ENCODE data around the gene CLDN34.
A peak's percentile ranks its signal among the peaks of the same experiment; 100 is the strongest.

Gene CLDN34

GRCh38 chrX:9966775-9967408, at the start of gene CLDN34:
Gene CLDN34 (plus strand): TSS chrX:9967358. CDS start chrX:9967358, 0 bp downstream.
- DNase-seq = no peak

GRCh38 chrX:9917861-9918260, 49.3 kb upstream of the CLDN34 start:
- DNase-seq = no peak

GRCh38 chrX:9919632-9920172, 47.5 kb upstream of the CLDN34 start:
- no peak for DNase-seq

GRCh38 chrX:9921407-9921806, 45.8 kb upstream of the CLDN34 start:
- no peak for DNase-seq

GRCh38 chrX:9923357-9923756, 43.8 kb upstream of the CLDN34 start:
- no peak for DNase-seq

- DNase-seq = no peak
Measured at GRCh38 chrX:9926002-9926401, 41.2 kb upstream of the CLDN34 start.

GRCh38 chrX:9927698-9928482, 39.3 kb upstream of the CLDN34 start:
- DNase-seq = peak; percentile 4

- no peak for DNase-seq
Measured at GRCh38 chrX:9935436-9935835, 31.7 kb upstream of the CLDN34 start.

GRCh38 chrX:9937761-9938160, 29.4 kb upstream of the CLDN34 start:
- no peak for DNase-seq

GRCh38 chrX:9938516-9938915, 28.6 kb upstream of the CLDN34 start:
- DNase-seq = no peak

GRCh38 chrX:9940421-9940820, 26.7 kb upstream of the CLDN34 start:
- no peak for DNase-seq

GRCh38 chrX:9942086-9942485, 25.1 kb upstream of the CLDN34 start:
- DNase-seq = no peak

GRCh38 chrX:9943420-9943819, 23.7 kb upstream of the CLDN34 start:
- no peak for DNase-seq

- no peak for DNase-seq
Measured at GRCh38 chrX:9947131-9947794, 19.9 kb upstream of the CLDN34 start.

- DNase-seq = no peak
Measured at GRCh38 chrX:9948406-9948805, 18.8 kb upstream of the CLDN34 start.

- no peak for DNase-seq
Measured at GRCh38 chrX:9952300-9952699, 14.9 kb upstream of the CLDN34 start.

GRCh38 chrX:9953396-9953795, 13.8 kb upstream of the CLDN34 start:
- no peak for DNase-seq

- no peak for DNase-seq
Measured at GRCh38 chrX:9955506-9955905, 11.7 kb upstream of the CLDN34 start.

- no peak for DNase-seq
Measured at GRCh38 chrX:9957743-9958142, 9.4 kb upstream of the CLDN34 start.

- no peak for DNase-seq
Measured at GRCh38 chrX:9958183-9958582, 9.0 kb upstream of the CLDN34 start.

- DNase-seq = no peak
Measured at GRCh38 chrX:9961750-9962149, 5.4 kb upstream of the CLDN34 start.

- DNase-seq = no peak
Measured at GRCh38 chrX:9977635-9978034, 10.5 kb downstream of the CLDN34 start.

GRCh38 chrX:9980401-9980800, 13.2 kb downstream of the CLDN34 start:
- DNase-seq = no peak

GRCh38 chrX:9980927-9981326, 13.8 kb downstream of the CLDN34 start:
- DNase-seq = no peak
